HepG2 (cell line): Measurements from ENCODE around the gene XRCC1. TPM values are rescaled to one million over a fixed set of nuclear protein-coding genes. Genes with fewer than 3 reads are reported as not detected.

Experiments
- ATAC-seq: fragments of 200-7000 bp; cut with Tn5 transposase; 3 replicates; pipeline ENCODE4 v1.9.1; 2020; ENCODE audit warnings: mild to moderate bottlenecking, moderate library complexity
- BruUV-seq: library from RNA; stranded (reverse); fragments of 400-500 nt; replicated peaks from 2 replicates; lab custom pipeline; 2021; lab: Mats Ljungman, UMichigan
- CTCF ChIA-PET: fragments of 300-600 bp; formaldehyde crosslinking; extraction: SDS; loops from one replicate; lab custom pipeline; 2021; ENCODE audit warnings: low total read pairs, inconsistent platforms, low intra/inter-chr PET ratio; lab: Yijun Ruan, JAX
- POLR2A ChIA-PET: fragments of 350-600 bp; sonication (Branson Sonifier 250); formaldehyde crosslinking; loops from one replicate; lab custom pipeline; 2020; ENCODE audit warnings: antibody characterized with exemption, inconsistent platforms; lab: Yijun Ruan, JAX
- DNase-seq: peaks from one replicate; pipeline ENCODE4 v3.0.0-alpha.2; 2015; ENCODE audit warnings: low spot score
- FAIRE-seq: peaks from 3 replicates; lab custom pipeline; 2011; peaks lifted over from hg19 to GRCh38; lab: Jason Lieb, UNC
- H2AFZ ChIP-seq: one replicate; pipeline ENCODE4 v1.6.1; 2011; ENCODE audit warnings: low read length, inconsistent platforms
- H3K27ac ChIP-seq: fragments of 300-600 bp; 3 replicates; pipeline ENCODE4 v1.8.0; 2011; ENCODE audit warnings: mixed run types, mild to moderate bottlenecking, mixed read lengths, low read length, inconsistent platforms; ENCODE audit not compliant: insufficient read depth; ENCODE audit errors: extremely low read length
- H3K27me3 ChIP-seq, 2 experiments: fragments of 200-600 bp in 1 of 2; 2 replicates in 1 of 2; 3 replicates in 1 of 2; pipeline versions ENCODE4 v1.6.0 to v1.8.0; 2011; ENCODE audit warnings: low read length in 2 of 2, mild to moderate bottlenecking in 2 of 2, moderate library complexity in 2 of 2, inconsistent platforms in 1 of 2; ENCODE audit not compliant: insufficient read depth in 2 of 2, control insufficient read depth in 1 of 2
- H3K36me3 ChIP-seq, 2 experiments: fragments of 200-600 bp in 1 of 2; replicated peaks in 1 of 2; 2 replicates in 1 of 2; 3 replicates in 1 of 2; pipeline versions ENCODE4 v1.5.1 to v1.8.0; 2011; ENCODE audit warnings: low read length in 2 of 2, inconsistent platforms in 1 of 2; ENCODE audit not compliant: insufficient read depth in 2 of 2, control insufficient read depth in 1 of 2
- H3K4me1 ChIP-seq: 2 replicates; pipeline ENCODE4 v1.5.1; 2012; ENCODE audit warnings: low read length, inconsistent platforms; ENCODE audit not compliant: insufficient read depth
- H3K4me2 ChIP-seq: 2 replicates; pipeline ENCODE4 v1.6.0; 2011; ENCODE audit warnings: low read depth, low read length, inconsistent platforms
- H3K4me3 ChIP-seq, 3 experiments: fragments of 200-600 bp in 1 of 3; sonication (generic), shearing (Covaris generic) in 1 of 3; replicated peaks in 1 of 3; 2 replicates each; pipeline ENCODE4 v1.5.1; 2011 to 2016; ENCODE audit warnings: low read length in 3 of 3, inconsistent platforms in 2 of 3, low read depth in 2 of 3, mild to moderate bottlenecking in 2 of 3, control low read depth in 1 of 3, mixed read lengths in 1 of 3; ENCODE audit not compliant: insufficient read depth in 1 of 3
- H3K79me2 ChIP-seq: one replicate; pipeline ENCODE4 v1.6.1; 2011; ENCODE audit warnings: low read length, inconsistent platforms; ENCODE audit not compliant: insufficient read depth
- H3K9ac ChIP-seq: 2 replicates; pipeline ENCODE4 v1.6.0; 2011; ENCODE audit warnings: mild to moderate bottlenecking, low read depth, low read length, inconsistent platforms; ENCODE audit not compliant: insufficient read depth
- H3K9me3 ChIP-seq: 2 replicates; pipeline ENCODE4 v1.5.1; 2012; ENCODE audit warnings: mild to moderate bottlenecking, low read length
- H4K20me1 ChIP-seq: 2 replicates; pipeline ENCODE4 v1.6.0; 2011; ENCODE audit warnings: inconsistent platforms, mild to moderate bottlenecking, low read length, moderate library complexity; ENCODE audit not compliant: insufficient read depth
- ATM ChIP-seq: fragments of 450-650 bp; IDR thresholded peaks from 2 replicates; pipeline ENCODE4 v1.7.1; 2017; ENCODE audit warnings: mild to moderate bottlenecking, borderline replicate concordance
- ELF1 ChIP-seq: sonication (generic); formaldehyde crosslinking; IDR thresholded peaks from 2 replicates; pipeline ENCODE4 v1.4.0; 2020; ENCODE audit warnings: missing genetic modification reagents
- PRDM10 ChIP-seq: sonication (generic); formaldehyde crosslinking; IDR thresholded peaks from 2 replicates; pipeline ENCODE4 v1.4.0; 2020; ENCODE audit warnings: low read depth, missing genetic modification reagents
- ZNF121 ChIP-seq: sonication (generic); formaldehyde crosslinking; IDR thresholded peaks from 2 replicates; pipeline ENCODE4 v1.5.0; 2020; ENCODE audit warnings: mild to moderate bottlenecking, missing genetic modification reagents
- ZNF644 ChIP-seq: IDR thresholded peaks from 2 replicates; pipeline ENCODE4 v1.6.1; 2016; ENCODE audit warnings: low read depth
- ZSCAN22 ChIP-seq: sonication (generic); formaldehyde crosslinking; IDR thresholded peaks from 2 replicates; pipeline ENCODE4 v1.4.0; 2020; ENCODE audit warnings: mild to moderate bottlenecking, missing genetic modification reagents
- WGBS: methylation state at CpG from one replicate; pipeline ENCODE4 v1.1.6; 2017; ENCODE audit warnings: low lambda C conversion rate; 5-methylcytosine and 5-hydroxymethylcytosine counted together
- in situ Hi-C: cut with HindIII; loops from 2 replicates; pipeline ENCODE4 v1.10.0; 2017; ENCODE audit warnings: low pct_unique_long_range_greater_than_20kb; ENCODE audit not compliant: extremely low pct_ligation_motif_present
- intact Hi-C: fragments of 100-400 bp; cut with micrococcal nuclease; formaldehyde crosslinking; loops from one replicate; pipeline ENCODE4 v1.10.0; 2022; ENCODE audit not compliant: unreplicated experiment
- polyA plus RNA-seq, 8 experiments: library from polyadenylated mRNA; depleted of rRNA in 3 of 8; stranded (reverse) in 7 of 8; unstranded in 1 of 8; fragments of >200 nt; fragmentation: Illumina TruSeq in 4 of 8; extraction: Trizol in 4 of 8; gene quantifications; 2 replicates each; pipeline versions ENCODE4 v1.2.1 to v1.2.3, GENCODE V29; 2011 to 2016; ENCODE audit warnings: low read depth in 4 of 8, missing spikeins in 1 of 8, mixed read lengths in 1 of 8; ENCODE audit not compliant: insufficient read depth in 1 of 8
- total RNA-seq, 5 experiments: library from RNA; depleted of rRNA; stranded (reverse); fragments of >200 nt; fragmentation: Illumina TruSeq; extraction: Trizol; gene quantifications; 2 replicates each; pipeline ENCODE4 v1.2.3, GENCODE V29; 2016; ENCODE audit warnings: low read depth in 1 of 5
- TF ChIP-seq, protein P1 (sequence below): sonication (generic); formaldehyde crosslinking; IDR thresholded peaks from 2 replicates; pipeline ENCODE4 v1.5.0; 2020; ENCODE audit warnings: mild to moderate bottlenecking, missing genetic modification reagents
- TF ChIP-seq, protein P2 (sequence below): sonication (generic); formaldehyde crosslinking; IDR thresholded peaks from 2 replicates; pipeline ENCODE4 v1.4.0; 2020; ENCODE audit warnings: missing genetic modification reagents

XRCC1 gene
- total and polyA plus RNA-seq, 2 of the 13 experiments (the other 11 are each of a cell fraction or from before 2014, with no cell fraction given), result 24.7 to 26.3 TPM

- Histone ChIP-seq H2AFZ (no peak overlapping the region), H3K4me1 (peaks cover 11% of the 10 kb centered on the region; the same call in 1 of the 2 replicates), H4K20me1 (no peaks in the 10 kb centered on the region), H3K79me2 (peaks cover 8% of the 10 kb centered on the region), H3K27me3 (no peaks in the 10 kb centered on the region; a peak in 1 of 5 replicates), H3K4me2 (no peak overlapping the region), H3K36me3 (peaks cover 0 to 1% of the 10 kb centered on the region in 2 experiments; a peak in 2 of 5 replicates), H3K9me3 (no peaks in the 10 kb centered on the region), H3K4me3 (no peak overlapping the region), H3K9ac (no peak overlapping the region), H3K27ac (no peak overlapping the region)
- in situ Hi-C loops (no loop called here), intact Hi-C loops (no loop called here)
- ATAC-seq (no peak), FAIRE-seq (no peak), DNase-seq (no peak)
- ChIA-PET CTCF (no interaction called here), POLR2A (no interaction called here)
- 92% methylated on average over 5 of the region's 5 CpGs for WGBS
- no TSS peak for BruUV-seq
- peak; percentile 70; the same call in 1 of the 2 replicates for TF ChIP-seq ZNF121 (CRISPR knock-in tag)
- no peak for TF ChIP-seq ELF1
- TF ChIP-seq, protein P1, sequence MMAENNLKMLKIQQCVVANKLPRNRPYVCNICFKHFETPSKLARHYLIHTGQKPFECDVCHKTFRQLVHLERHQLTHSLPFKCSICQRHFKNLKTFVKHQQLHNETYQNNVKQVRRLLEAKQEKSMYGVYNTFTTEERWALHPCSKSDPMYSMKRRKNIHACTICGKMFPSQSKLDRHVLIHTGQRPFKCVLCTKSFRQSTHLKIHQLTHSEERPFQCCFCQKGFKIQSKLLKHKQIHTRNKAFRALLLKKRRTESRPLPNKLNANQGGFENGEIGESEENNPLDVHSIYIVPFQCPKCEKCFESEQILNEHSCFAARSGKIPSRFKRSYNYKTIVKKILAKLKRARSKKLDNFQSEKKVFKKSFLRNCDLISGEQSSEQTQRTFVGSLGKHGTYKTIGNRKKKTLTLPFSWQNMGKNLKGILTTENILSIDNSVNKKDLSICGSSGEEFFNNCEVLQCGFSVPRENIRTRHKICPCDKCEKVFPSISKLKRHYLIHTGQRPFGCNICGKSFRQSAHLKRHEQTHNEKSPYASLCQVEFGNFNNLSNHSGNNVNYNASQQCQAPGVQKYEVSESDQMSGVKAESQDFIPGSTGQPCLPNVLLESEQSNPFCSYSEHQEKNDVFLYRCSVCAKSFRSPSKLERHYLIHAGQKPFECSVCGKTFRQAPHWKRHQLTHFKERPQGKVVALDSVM (CRISPR knock-in tag), result peak; percentile 20; the same call in 1 of the 2 replicates
These were observed 5.0 kb downstream of the XRCC1 start for GRCh38 chr19:43570174-43570791.

- Histone ChIP-seq H2AFZ (no peak overlapping the region), H3K36me3 (peaks cover 1 to 4% of the 10 kb centered on the region in 2 experiments; a peak in 2 of 5 replicates), H3K79me2 (peaks cover 3% of the 10 kb centered on the region), H3K4me3 (no peak overlapping the region), H3K27ac (no peak overlapping the region), H4K20me1 (no peaks in the 10 kb centered on the region), H3K27me3 (no peaks in the 10 kb centered on the region; a peak in 1 of 5 replicates), H3K4me2 (no peak overlapping the region), H3K4me1 (peaks cover 9% of the 10 kb centered on the region; the same call in 1 of the 2 replicates), H3K9me3 (no peaks in the 10 kb centered on the region), H3K9ac (no peak overlapping the region)
- no TSS peak for BruUV-seq
- ATAC-seq, result no peak
- ChIA-PET POLR2A (no interaction called here), CTCF (no interaction called here)
- intact Hi-C loops, result no loop called here
- no peak for DNase-seq
- WGBS, result 97% methylated on average over 5 of the region's 5 CpGs
- in situ Hi-C loops, result no loop called here
- FAIRE-seq, result no peak
- TF ChIP-seq ZSCAN22 (CRISPR knock-in tag) (no peak), ATM (no peak), ZNF644 (no peak), PRDM10 (CRISPR knock-in tag) (no peak)
- TF ChIP-seq, protein P2, sequence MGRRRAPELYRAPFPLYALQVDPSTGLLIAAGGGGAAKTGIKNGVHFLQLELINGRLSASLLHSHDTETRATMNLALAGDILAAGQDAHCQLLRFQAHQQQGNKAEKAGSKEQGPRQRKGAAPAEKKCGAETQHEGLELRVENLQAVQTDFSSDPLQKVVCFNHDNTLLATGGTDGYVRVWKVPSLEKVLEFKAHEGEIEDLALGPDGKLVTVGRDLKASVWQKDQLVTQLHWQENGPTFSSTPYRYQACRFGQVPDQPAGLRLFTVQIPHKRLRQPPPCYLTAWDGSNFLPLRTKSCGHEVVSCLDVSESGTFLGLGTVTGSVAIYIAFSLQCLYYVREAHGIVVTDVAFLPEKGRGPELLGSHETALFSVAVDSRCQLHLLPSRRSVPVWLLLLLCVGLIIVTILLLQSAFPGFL (CRISPR knock-in tag), result no peak
These were observed 5.7 kb downstream of the XRCC1 start for GRCh38 chr19:43569657-43570056.
